ENCODE results near the gene TNFRSF9.

DNA sequence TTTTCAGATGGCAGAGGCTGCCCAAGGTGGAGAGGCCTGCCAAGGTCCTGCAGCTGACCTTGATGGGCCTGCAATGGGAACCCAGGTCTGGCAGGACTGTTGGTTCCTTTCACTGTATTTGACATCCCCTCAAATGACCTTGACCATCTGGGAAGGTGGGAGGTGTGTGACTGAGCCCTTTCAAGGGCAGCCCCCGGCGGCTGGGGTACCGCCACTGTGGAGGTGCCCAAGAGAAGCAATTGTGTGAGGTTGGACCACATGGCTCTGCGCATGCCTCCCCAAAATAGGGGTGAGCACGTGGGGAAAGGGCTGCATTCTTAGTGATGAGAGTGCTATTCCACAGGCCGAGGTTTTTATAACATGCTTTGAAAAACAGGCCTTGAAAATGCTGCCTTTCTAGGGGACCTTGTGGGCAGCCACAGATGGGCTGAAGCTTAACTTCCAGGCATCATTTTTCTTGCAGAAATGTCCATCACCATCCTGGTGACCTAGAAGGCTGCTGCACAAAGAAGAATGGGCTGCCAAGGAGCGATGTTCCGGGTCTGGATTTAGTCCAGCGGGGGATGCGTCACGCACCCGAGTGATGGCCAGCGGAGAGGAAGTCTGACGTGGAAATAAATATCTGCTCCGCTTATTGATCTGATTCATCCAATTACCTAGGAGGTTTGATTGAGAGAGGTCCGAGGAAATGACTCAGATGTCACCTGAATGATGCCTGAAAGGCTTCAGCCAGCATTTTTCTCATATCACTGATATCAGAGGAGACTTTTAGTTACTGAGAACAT, 71.3 kb downstream of the TNFRSF9 start:
- no peak for TF ChIP-seq POLR2A (IDR thresholded peaks at IDR 0.05)
- TF ChIP-seq, protein P1, sequence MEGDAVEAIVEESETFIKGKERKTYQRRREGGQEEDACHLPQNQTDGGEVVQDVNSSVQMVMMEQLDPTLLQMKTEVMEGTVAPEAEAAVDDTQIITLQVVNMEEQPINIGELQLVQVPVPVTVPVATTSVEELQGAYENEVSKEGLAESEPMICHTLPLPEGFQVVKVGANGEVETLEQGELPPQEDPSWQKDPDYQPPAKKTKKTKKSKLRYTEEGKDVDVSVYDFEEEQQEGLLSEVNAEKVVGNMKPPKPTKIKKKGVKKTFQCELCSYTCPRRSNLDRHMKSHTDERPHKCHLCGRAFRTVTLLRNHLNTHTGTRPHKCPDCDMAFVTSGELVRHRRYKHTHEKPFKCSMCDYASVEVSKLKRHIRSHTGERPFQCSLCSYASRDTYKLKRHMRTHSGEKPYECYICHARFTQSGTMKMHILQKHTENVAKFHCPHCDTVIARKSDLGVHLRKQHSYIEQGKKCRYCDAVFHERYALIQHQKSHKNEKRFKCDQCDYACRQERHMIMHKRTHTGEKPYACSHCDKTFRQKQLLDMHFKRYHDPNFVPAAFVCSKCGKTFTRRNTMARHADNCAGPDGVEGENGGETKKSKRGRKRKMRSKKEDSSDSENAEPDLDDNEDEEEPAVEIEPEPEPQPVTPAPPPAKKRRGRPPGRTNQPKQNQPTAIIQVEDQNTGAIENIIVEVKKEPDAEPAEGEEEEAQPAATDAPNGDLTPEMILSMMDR (IDR thresholded peaks at IDR 0.05) = no peak
